Smooth muscle cell of the umbilical artery (primary cell): ENCODE measurements around the gene TCN1. TPM values are rescaled to one million over a fixed set of nuclear protein-coding genes. Genes with fewer than 3 reads are reported as not detected.

ENCODE experiments used
- total RNA-seq: library from RNA; depleted of rRNA; stranded (reverse); fragments of >200 nt; gene quantifications from 2 replicates; pipeline ENCODE4 v1.2.3, GENCODE V29; 2014

The TCN1 gene
- not detected in 2 replicates for total RNA-seq

GRCh38 chr11:59866397-59866796 lies at the start of gene TCN1:
Gene TCN1, minus strand, starts transcription at chr11:59866487. Its CDS starts 17 bp downstream, at chr11:59866470.

GRCh38 chr11:59878575-59878974 lies 12.3 kb upstream of the TCN1 start, which contains the start of gene OOSP3:
Gene OOSP3, plus strand, starts transcription at chr11:59878782. Its CDS starts 27 bp downstream, at chr11:59878809.

GRCh38 chr11:59845399-59845798 lies 20.9 kb downstream of the TCN1 start, which contains the start of gene CBLIF:
Gene CBLIF, minus strand, starts transcription at chr11:59845499. Its CDS starts 46 bp downstream, at chr11:59845453.

DNA sequence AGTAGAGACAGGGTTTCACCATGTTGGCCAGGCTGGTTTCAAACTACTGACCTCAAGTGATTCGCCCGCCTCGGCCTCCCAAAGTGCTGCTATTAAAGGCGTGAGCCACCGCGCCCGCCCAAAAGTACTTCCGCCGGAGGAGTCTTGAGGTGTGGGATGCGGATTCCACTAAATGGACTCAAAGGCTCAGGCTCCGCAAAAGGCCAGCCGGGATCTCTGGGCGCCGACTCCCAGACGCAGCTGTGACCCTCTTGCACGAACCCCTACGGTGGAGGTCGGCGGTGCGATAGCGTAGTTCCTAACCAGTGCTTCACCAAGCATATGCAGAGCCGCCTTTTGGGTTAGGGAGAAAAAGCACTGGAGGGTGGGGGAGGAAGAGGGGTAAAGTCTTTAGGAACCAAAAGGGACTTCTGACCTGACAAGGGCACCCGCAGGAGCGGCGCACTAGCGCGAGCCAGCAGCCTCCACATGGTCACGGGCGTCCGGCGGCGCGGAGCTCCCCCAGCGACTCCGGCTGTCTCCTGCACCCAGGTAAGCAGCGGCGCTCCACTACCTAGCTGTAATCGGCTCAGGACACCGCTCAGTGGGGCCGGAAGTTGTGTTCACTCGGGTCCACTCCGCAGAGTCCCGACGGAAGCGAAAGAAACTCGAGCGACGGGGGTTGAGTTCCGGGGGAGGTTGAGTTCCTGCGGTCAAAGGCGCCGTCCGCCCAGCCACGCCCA lies 55.9 kb downstream of the TCN1 start, which contains the start of gene MRPL16:
Gene MRPL16, minus strand, starts transcription at position 590 of the 722 bp plus-strand sequence. Its CDS starts 120 bp downstream, at position 470.

Other genes starting within 250 kb of the TCN1 start
- 6.8 and 11.9 TPM in 2 replicates for gene PATL1, start 197.4 kb downstream of the TCN1 start, total RNA-seq
- gene OR10V1, start 152.6 kb downstream of the TCN1 start, total RNA-seq = not detected in 2 replicates
- 22.0 and 34.0 TPM in 2 replicates for gene STX3, start 111.1 kb downstream of the TCN1 start, total RNA-seq
- 24.2 and 27.3 TPM in 2 replicates for gene MRPL16, start 55.7 kb downstream of the TCN1 start, total RNA-seq
- not detected in 2 replicates for gene CBLIF, start 21.0 kb downstream of the TCN1 start, total RNA-seq
- not detected in 2 replicates for gene OOSP3, start 12.3 kb upstream of the TCN1 start, total RNA-seq
- gene OOSP1, start 71.9 kb upstream of the TCN1 start, total RNA-seq = not detected in 2 replicates
- not detected in 2 replicates for gene OOSP4A, start 97.5 kb upstream of the TCN1 start, total RNA-seq
- not detected in 2 replicates for gene OOSP4B, start 150.7 kb upstream of the TCN1 start, total RNA-seq
- not detected in 2 replicates for gene OOSP2, start 173.9 kb upstream of the TCN1 start, total RNA-seq
- gene MS4A3, start 190.2 kb upstream of the TCN1 start, total RNA-seq = not detected in 2 replicates
- not detected in 2 replicates for gene MS4A2, start 222.2 kb upstream of the TCN1 start, total RNA-seq